HEK293T (cell line): ENCODE data around the gene C2orf68.

Experiments
- ARNT ChIP-seq: fragments of 450-650 bp; IDR thresholded peaks from 2 replicates; pipeline ENCODE4 v1.6.1; 2017; ENCODE audit warnings: mild to moderate bottlenecking
- BHLHE40 ChIP-seq: fragments of 450-650 bp; IDR thresholded peaks from 2 replicates; pipeline ENCODE4 v1.6.1; 2016; ENCODE audit warnings: mild to moderate bottlenecking, moderate library complexity, borderline replicate concordance
- CTBP1 ChIP-seq: fragments of 450-650 bp; IDR thresholded peaks from 2 replicates; pipeline ENCODE4 v1.6.1; 2016; ENCODE audit warnings: borderline replicate concordance
- FOXK2 ChIP-seq: fragments of 450-650 bp; IDR thresholded peaks from 2 replicates; pipeline ENCODE4 v1.6.1; 2016; ENCODE audit warnings: mild to moderate bottlenecking
- FOXM1 ChIP-seq: fragments of 450-650 bp; IDR thresholded peaks from 2 replicates; pipeline ENCODE4 v1.6.1; 2017; ENCODE audit warnings: mild to moderate bottlenecking, borderline replicate concordance
- HDGF ChIP-seq: fragments of 450-650 bp; IDR thresholded peaks from 2 replicates; pipeline ENCODE4 v1.6.1; 2017; ENCODE audit warnings: antibody characterized with exemption, borderline replicate concordance
- L3MBTL2 ChIP-seq: fragments of 450-650 bp; conservative IDR thresholded peaks from 2 replicates; pipeline ENCODE4 v1.6.1; 2016; ENCODE audit warnings: mild to moderate bottlenecking
- LEF1 ChIP-seq: fragments of 450-650 bp; IDR thresholded peaks from 2 replicates; pipeline ENCODE4 v1.6.1; 2017; ENCODE audit warnings: mild to moderate bottlenecking, borderline replicate concordance
- NFRKB ChIP-seq: fragments of 450-650 bp; IDR thresholded peaks from 2 replicates; pipeline ENCODE4 v1.6.1; 2016; ENCODE audit warnings: mild to moderate bottlenecking, moderate library complexity
- SP1 ChIP-seq: fragments of 450-650 bp; IDR thresholded peaks from 2 replicates; pipeline ENCODE4 v1.6.1; 2017
- SUZ12 ChIP-seq: fragments of 450-650 bp; IDR thresholded peaks from 2 replicates; pipeline ENCODE4 v1.6.1; 2016; ENCODE audit warnings: mild to moderate bottlenecking
- TARDBP ChIP-seq: fragments of 450-650 bp; IDR thresholded peaks from 2 replicates; pipeline ENCODE4 v1.6.1; 2016
- ZNF384 ChIP-seq: fragments of 450-650 bp; IDR thresholded peaks from 2 replicates; pipeline ENCODE4 v1.6.1; 2016

DNA sequence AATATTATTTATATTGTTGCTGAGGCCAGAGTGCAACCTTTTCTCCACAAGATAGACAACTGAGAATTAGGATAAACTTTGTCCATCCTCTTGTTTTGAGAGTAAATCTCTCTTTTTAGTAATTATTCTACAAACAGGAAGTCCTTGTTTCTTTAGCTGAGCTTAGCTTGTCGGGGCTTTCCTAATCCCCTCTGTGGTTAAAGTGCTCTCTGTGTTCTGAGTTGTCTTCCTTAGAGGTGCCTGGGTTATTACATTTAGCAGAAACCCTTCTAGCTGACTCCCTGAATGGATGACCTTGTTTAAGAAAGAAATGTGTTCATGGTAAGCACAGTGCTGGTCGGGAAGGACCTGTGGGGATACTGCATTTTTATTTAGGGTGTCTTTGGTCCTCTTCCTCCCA lies 16.8 kb upstream of the C2orf68 start:
- TF ChIP-seq HDGF, result no peak
- TF ChIP-seq LEF1, result no peak
- no peak for TF ChIP-seq SUZ12
- no peak for TF ChIP-seq ZNF384
- TF ChIP-seq FOXK2, result no peak
- TF ChIP-seq TARDBP, result no peak
- no peak for TF ChIP-seq FOXM1
- TF ChIP-seq L3MBTL2, result no peak
- no peak for TF ChIP-seq NFRKB
- TF ChIP-seq ARNT, result no peak
- no peak for TF ChIP-seq SP1
- TF ChIP-seq CTBP1, result no peak
- no peak for TF ChIP-seq BHLHE40
